Epithelial cell of proximal tubule (primary cell): ENCODE measurements around the gene RANGAP1. TPM values are rescaled to one million over a fixed set of nuclear protein-coding genes. Genes with fewer than 3 reads are reported as not detected.

Source experiments
- DNase-seq: peaks from one replicate; pipeline ENCODE4 v3.0.0-alpha.2; 2011; ENCODE audit warnings: low read depth
- H3K4me3 ChIP-seq: 2 replicates; pipeline ENCODE4 v1.5.1; 2011; ENCODE audit warnings: low read depth, mild to moderate bottlenecking, low read length
- CTCF ChIP-seq: conservative IDR thresholded peaks from 2 replicates; pipeline ENCODE4 v1.5.1; 2012; ENCODE audit warnings: low read depth, mild to moderate bottlenecking, low read length
- total RNA-seq: library from RNA; depleted of rRNA; stranded (reverse); fragments of >200 nt; gene quantifications from 2 replicates; pipeline ENCODE4 v1.2.3, GENCODE V29; 2015

Gene RANGAP1
- total RNA-seq, 1 donor from 2014 or later = 251 TPM

- no peak overlapping the region for H3K4me3 ChIP-seq
- TF ChIP-seq CTCF = no peak
- DNase-seq = no peak
Measured at GRCh38 chr22:41249442-41249841, 36.5 kb downstream of the RANGAP1 start.

GRCh38 chr22:41248758-41249157, 37.2 kb downstream of the RANGAP1 start:
- TF ChIP-seq CTCF = no peak
- DNase-seq = no peak
- H3K4me3 ChIP-seq = no peak overlapping the region

- DNase-seq = no peak
- no peak overlapping the region for H3K4me3 ChIP-seq
Measured at GRCh38 chr22:41248314-41248713, 37.7 kb downstream of the RANGAP1 start.

GRCh38 chr22:41247703-41248102, 38.3 kb downstream of the RANGAP1 start:
- no peak for DNase-seq
- no peak for TF ChIP-seq CTCF
- no peak overlapping the region for H3K4me3 ChIP-seq

More at GRCh38 chr22:41248314-41248713, 37.7 kb downstream of the RANGAP1 start:
- TF ChIP-seq CTCF = no peak

- H3K4me3 ChIP-seq = no peak overlapping the region
- DNase-seq = no peak
- peak; percentile 15 for TF ChIP-seq CTCF
Measured at GRCh38 chr22:41245917-41246499, 40.0 kb downstream of the RANGAP1 start.

GRCh38 chr22:41243361-41243760, 42.6 kb downstream of the RANGAP1 start:
- TF ChIP-seq CTCF = no peak
- no peak overlapping the region for H3K4me3 ChIP-seq
- no peak for DNase-seq

- no peak overlapping the region for H3K4me3 ChIP-seq
- no peak for DNase-seq
- TF ChIP-seq CTCF = no peak
Measured at GRCh38 chr22:41242396-41243117, 43.4 kb downstream of the RANGAP1 start.
